NCI-H2171 treated with DMSO at 0.1 percent for 48 hours (cell line): Measurements from ENCODE around the gene RASGRF2.
"Not testable (repeated sequence)": the region's sequence is repeated elsewhere in the genome, so short reads cannot be mapped to it uniquely, and the experiment has no call there.

Source experiments
- DNase-seq: peaks from one replicate; lab custom pipeline; 2025; lab: John Stamatoyannopoulos, UW

The RASGRF2 gene

DNA sequence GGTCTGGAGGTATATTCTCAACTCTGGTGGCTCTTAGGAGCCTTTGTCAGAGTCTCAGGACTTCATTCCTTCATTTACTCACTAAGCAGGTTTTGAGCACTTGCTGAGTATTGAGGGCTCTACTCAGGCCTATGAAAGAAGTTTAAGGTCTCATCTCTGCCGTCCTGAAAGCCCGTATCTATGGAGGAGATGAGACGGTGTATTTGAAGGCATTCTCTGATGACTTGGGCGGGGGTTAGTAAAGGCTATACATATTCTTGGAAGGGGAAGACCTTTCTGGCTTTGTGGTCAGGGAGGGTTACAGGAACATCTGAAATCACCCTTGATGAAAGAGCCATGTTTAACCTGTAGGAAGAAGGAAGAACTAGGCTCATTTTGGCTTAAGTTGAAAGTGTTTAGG, 21.9 kb downstream of the RASGRF2 start:
- DNase-seq, result no peak

DNA sequence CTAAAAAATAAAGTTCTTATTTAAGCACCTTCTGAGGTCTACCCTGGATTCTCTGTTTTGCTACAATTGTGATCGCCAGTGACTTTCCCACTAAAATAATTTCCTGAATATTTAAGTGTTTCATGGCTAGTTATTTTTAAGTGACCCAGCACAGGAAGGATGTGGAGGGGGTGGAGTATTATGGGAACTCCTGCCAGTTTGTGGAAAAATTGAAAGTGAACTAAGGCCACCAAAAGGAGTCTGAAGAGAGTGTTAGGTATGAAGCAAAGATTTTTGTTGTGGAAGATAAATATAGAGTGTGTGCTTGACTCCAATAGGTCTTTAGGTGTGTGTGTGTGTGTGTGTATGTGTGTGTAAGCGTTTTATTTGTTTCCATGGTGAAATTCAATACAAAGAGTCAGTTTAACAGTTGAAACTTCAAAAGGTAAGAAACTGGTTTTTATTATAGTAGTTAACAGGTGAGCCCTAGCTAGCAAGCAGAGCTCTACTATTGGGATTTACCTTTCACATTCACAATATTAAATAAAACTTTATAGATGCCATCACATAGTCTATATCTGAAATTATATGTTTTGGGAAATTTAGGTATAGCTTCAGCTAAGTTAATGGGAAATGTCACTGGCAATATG, 25.6 kb downstream of the RASGRF2 start:
- DNase-seq, result no peak

GRCh38 chr5:80986382-80986781, 26.2 kb downstream of the RASGRF2 start:
- DNase-seq, result no peak

DNA sequence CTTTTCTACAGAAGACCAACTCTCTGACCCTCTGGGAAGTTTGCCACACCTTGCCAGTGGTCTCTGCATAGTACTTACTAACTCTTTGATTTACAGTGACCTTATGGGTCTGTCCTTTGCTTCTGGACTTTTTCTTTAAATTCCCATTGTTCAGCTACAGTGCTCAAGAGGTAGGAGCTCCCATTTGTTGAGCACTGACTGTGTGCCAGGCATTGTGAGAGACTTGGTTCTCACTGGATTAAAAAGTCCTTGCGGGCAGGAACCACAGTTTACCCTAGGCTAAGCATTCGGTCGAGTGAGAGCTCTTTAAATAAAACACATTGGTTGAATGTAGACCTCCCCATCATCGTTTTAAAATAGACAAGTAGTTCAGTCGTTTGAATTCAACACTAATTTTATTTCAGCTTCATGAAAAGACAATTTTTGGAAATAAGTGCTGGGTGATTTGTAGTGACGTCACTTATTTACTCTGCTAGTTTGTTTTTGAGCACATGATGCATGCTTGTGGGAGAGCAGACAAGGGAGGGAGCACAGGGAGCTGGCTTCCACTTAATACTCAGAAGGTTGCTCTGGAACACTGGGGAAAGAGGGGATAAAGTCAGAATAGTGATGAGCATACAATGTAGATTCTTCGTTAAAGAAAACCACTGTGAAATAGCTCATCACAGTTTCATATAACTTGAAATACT, 27.1 kb downstream of the RASGRF2 start:
- DNase-seq, result no peak

GRCh38 chr5:80988419-80988935, 28.3 kb downstream of the RASGRF2 start:
- no peak for DNase-seq

- DNase-seq, result peak; percentile 5
Measured at GRCh38 chr5:80989883-80990282, 29.7 kb downstream of the RASGRF2 start.

DNA sequence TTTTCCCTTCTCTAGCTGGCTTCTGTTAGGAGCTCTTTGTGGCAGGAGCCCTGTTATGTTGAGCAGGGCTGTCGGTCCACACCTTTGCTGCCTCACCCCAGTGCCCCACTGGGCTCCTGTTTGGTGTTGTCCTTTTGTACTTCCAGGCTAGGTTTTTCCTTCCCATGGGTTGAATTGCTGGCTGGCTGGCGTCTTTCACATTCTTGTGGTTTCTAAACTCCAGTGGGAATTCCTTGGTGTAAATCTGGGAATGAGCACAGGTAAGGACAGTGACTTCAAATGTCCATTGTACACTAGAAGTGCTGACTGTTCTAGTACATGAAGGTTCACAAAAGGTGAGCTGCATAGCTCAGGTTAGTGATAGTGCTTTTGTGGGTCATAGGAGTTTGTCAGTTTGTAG, 30.4 kb downstream of the RASGRF2 start:
- no peak for DNase-seq

GRCh38 chr5:80990971-80991370, 30.8 kb downstream of the RASGRF2 start:
- DNase-seq, result no peak

GRCh38 chr5:80995908-80996307, 35.7 kb downstream of the RASGRF2 start:
- no peak for DNase-seq

- no peak for DNase-seq
Measured at GRCh38 chr5:80998590-80998979, 38.4 kb downstream of the RASGRF2 start.

- DNase-seq, result no peak
Measured at GRCh38 chr5:81003811-81004386, 43.7 kb downstream of the RASGRF2 start.

- DNase-seq, result no peak
Measured at GRCh38 chr5:81005708-81006107, 45.5 kb downstream of the RASGRF2 start.

DNA sequence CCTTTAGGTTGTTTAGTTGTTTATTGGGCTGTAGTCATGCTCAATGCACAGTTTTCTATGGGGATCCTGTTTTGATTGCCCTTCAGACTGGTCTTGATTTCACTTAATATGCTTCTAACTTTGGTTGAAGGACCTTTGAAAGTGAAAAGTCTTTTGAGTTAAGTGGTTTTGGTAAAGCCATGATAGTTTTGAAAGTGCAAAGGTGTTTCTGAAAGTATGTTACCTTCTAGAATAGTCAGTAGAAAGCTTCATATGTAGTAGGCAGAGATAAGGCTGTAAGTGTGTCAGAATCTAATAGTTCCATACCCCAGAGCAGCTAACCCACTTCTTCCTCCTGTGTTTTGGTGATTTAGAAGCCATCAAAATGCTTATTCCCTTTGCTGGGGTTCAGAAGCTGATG, 46.1 kb downstream of the RASGRF2 start:
- no peak for DNase-seq

DNA sequence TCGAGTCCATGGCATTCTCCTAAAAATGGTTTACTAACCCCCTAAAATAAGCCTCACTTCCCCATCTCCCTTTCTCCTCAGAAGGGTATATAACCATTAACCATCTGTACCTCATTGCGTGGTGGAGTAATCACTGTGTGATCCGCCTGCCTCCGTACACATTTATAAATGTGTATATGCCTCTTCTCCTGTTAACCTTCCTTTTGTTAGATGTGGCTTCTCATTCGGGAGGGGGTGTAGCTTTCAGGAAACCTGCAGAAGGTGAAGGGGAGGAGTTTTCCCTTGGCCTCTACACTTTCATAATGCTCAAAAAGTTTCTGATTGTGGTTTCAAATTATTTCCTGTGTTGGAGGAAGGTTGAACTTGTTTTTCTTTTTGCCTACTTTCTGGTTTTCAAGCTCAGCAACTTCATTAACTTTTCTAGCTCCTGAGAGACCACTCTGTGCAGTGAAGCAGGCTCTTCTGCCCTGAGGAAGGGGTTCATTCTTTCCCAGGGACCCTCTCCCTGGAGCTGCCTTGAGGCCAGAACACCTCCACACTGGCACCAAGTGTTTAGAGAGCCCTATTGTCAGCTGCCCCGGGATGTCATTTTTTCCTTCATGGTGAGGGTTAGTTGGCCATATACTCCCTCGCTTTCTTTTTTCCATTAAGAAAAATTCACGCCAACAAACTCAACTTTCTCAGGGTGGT, 46.9 kb downstream of the RASGRF2 start:
- no peak for DNase-seq

DNA sequence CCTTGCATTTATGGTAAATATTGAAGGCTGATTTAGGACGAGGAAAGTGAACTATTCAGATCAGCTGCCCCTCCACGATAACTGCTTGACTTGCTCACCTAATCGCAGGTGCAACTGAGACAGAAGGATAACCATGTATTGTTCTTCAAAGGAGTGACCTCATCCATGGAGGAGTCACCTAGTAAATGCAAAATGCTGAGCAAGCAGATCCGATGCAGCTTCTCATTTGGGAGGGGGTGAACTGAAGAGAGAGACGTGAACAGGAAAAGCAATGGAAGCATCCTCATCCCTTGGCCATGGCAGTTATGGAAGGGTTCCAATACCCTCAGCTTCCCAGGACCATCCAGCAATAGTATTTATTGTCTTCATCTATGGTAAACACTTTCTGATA, 47.5 kb downstream of the RASGRF2 start:
- no peak for DNase-seq

- DNase-seq, result no peak
Measured at GRCh38 chr5:81010336-81011169, 50.4 kb downstream of the RASGRF2 start.

DNA sequence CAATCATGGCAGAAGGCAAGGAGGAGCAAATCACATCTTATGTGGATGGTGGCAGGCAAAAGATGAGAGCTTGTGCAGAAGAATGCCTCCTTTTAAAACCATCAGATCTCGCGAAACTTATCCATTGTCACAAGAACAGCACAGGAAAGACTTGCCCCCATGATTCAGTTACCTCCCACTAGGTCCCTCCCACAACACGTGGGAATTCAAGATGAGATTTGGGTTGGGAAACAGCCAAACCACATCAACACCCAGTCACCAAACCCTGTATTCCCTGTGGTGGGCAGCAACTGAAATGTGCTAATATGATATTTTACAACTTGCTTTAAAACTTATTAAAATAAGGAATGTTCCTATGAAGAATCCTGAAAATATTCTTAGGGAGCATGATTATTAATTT, 54.2 kb downstream of the RASGRF2 start:
- DNase-seq, result no peak

- DNase-seq, result no peak
Measured at GRCh38 chr5:81016116-81016515, 56.0 kb downstream of the RASGRF2 start.

DNA sequence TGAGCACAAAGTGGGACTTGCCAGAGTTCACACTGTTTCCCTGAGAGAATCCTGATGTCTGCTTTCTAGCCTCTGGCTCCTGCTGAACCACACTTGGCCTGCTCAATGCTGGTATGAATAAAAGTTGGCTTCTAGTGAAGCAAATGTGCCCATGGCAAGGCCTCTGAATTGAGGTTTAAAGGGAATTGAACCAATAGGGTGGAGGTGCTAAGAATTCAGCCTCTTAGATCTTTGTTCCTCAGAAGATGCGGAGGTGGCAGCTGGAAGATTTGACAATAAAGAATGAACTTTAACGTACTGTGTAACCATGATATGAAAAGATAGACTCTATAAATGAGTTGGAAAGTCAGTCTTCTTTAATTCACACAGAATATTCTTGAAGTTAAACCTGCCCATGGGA, 57.2 kb downstream of the RASGRF2 start:
- DNase-seq, result no peak

GRCh38 chr5:81018608-81019007, 58.4 kb downstream of the RASGRF2 start:
- DNase-seq, result not testable (repeated sequence)

DNA sequence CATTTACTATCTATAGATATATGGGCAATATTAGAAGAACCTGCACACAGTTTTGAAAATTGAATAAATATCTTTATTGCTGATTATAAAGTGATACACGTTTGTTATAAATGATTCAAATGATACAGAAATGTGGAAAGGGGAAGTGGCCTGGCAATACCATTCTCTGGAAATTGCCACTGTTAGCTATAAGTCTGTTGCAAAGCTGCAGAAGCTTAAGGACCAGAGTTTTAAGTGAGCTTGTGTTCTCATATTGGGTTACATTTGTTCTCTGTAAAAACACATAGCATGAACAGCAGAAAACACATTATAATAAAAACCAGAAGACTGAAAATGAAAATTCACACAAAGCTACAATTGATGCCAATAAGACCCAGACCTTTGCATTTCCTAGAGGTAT, 59.6 kb downstream of the RASGRF2 start:
- no peak for DNase-seq
